GM12878 (cell line): ENCODE data around the gene MVK.

Source experiments
- BACH1 ChIP-seq: fragments of 450-650 bp; IDR thresholded peaks from 2 replicates; pipeline ENCODE4 v1.6.1; 2017; ENCODE audit warnings: mild to moderate bottlenecking, borderline replicate concordance
- MTA2 ChIP-seq: fragments of 450-650 bp; IDR thresholded peaks from 2 replicates; pipeline ENCODE4 v1.6.1; 2016; ENCODE audit warnings: low read depth, mild to moderate bottlenecking, moderate library complexity
- POLR2A ChIP-seq: IDR thresholded peaks from 2 replicates; pipeline ENCODE4 v1.6.1; 2011; ENCODE audit warnings: low read depth, mild to moderate bottlenecking, low read length
- RAD21 ChIP-seq: IDR thresholded peaks from 2 replicates; pipeline ENCODE4 v1.6.1; 2011; ENCODE audit warnings: mild to moderate bottlenecking, low read depth, low read length, moderate library complexity; ENCODE audit not compliant: insufficient read depth
- SP1 ChIP-seq: IDR thresholded peaks from one replicate; pipeline ENCODE4 v1.6.1; 2011; ENCODE audit warnings: low read depth, low read length
- YBX1 ChIP-seq: fragments of 450-650 bp; IDR thresholded peaks from 2 replicates; pipeline ENCODE4 v1.6.1; 2016; ENCODE audit warnings: antibody characterized with exemption
- ZNF24 ChIP-seq: fragments of 450-650 bp; IDR thresholded peaks from 2 replicates; pipeline ENCODE4 v1.6.1; 2017; ENCODE audit warnings: antibody characterized with exemption, mild to moderate bottlenecking
- TF ChIP-seq, protein P1 (sequence below), 3 experiments: IDR thresholded peaks in 2 of 3; conservative IDR thresholded peaks in 1 of 3; 2 replicates each; pipeline ENCODE4 v1.5.1; 2011; ENCODE audit warnings: low read depth in 3 of 3, low read length in 3 of 3, mild to moderate bottlenecking in 3 of 3, control low read depth in 2 of 3, moderate library complexity in 2 of 3, inconsistent platforms in 1 of 3, mixed read lengths in 1 of 3; ENCODE audit not compliant: control insufficient read depth in 2 of 3, insufficient read depth in 1 of 3; ENCODE audit errors: extremely low read depth in 1 of 3
- TF ChIP-seq, protein P2 (sequence below): IDR thresholded peaks from 2 replicates; pipeline ENCODE4 v1.6.1; 2011; ENCODE audit warnings: low read depth, low read length, improper control_type of control experiment, borderline replicate concordance
- TF ChIP-seq, protein P3 (sequence below): fragments of 450-650 bp; IDR thresholded peaks from 2 replicates; pipeline ENCODE4 v1.6.1; 2017; ENCODE audit warnings: mild to moderate bottlenecking
- TF ChIP-seq, protein P4 (sequence below): IDR thresholded peaks from 2 replicates; pipeline ENCODE4 v1.6.1; 2011; ENCODE audit warnings: low read depth, mild to moderate bottlenecking, low read length, moderate library complexity, borderline replicate concordance; ENCODE audit errors: extremely low read depth

DNA sequence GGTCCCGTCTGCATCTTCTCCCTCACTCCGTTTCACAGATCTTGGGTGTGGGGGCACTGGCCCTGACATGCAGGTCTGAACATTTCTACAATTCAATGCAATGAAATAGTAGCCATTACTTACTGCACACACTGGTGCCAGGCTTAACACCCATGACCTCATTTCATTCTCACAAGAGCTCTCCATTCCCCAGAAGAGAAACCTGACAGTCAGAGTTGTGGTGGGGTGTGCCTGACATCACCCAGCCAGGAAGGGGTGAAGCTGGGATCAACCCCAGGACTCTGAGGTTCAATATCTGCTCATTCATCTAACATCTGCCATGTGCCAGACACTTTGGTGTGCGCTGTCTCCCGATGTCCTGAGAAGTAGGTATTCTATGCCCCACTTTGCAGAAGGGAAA, 34.7 kb downstream of the MVK start:
- TF ChIP-seq ZNF24 (no peak), POLR2A (no peak), MTA2 (no peak), SP1 (no peak), YBX1 (no peak), RAD21 (no peak), BACH1 (no peak)
- TF ChIP-seq, protein P1, sequence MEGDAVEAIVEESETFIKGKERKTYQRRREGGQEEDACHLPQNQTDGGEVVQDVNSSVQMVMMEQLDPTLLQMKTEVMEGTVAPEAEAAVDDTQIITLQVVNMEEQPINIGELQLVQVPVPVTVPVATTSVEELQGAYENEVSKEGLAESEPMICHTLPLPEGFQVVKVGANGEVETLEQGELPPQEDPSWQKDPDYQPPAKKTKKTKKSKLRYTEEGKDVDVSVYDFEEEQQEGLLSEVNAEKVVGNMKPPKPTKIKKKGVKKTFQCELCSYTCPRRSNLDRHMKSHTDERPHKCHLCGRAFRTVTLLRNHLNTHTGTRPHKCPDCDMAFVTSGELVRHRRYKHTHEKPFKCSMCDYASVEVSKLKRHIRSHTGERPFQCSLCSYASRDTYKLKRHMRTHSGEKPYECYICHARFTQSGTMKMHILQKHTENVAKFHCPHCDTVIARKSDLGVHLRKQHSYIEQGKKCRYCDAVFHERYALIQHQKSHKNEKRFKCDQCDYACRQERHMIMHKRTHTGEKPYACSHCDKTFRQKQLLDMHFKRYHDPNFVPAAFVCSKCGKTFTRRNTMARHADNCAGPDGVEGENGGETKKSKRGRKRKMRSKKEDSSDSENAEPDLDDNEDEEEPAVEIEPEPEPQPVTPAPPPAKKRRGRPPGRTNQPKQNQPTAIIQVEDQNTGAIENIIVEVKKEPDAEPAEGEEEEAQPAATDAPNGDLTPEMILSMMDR (IDR thresholded peaks at IDR 0.05 in 2 of 3, conservative IDR thresholded peaks at IDR 0.05 in 1 of 3; ENCODE audit: control insufficient read depth in 2 of 3, extremely low read depth in 1 of 3, insufficient read depth in 1 of 3, low read depth in 3 of 3, low read length in 3 of 3) = no peak
- TF ChIP-seq, protein P2, sequence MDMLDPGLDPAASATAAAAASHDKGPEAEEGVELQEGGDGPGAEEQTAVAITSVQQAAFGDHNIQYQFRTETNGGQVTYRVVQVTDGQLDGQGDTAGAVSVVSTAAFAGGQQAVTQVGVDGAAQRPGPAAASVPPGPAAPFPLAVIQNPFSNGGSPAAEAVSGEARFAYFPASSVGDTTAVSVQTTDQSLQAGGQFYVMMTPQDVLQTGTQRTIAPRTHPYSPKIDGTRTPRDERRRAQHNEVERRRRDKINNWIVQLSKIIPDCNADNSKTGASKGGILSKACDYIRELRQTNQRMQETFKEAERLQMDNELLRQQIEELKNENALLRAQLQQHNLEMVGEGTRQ = no peak
- TF ChIP-seq, protein P3, sequence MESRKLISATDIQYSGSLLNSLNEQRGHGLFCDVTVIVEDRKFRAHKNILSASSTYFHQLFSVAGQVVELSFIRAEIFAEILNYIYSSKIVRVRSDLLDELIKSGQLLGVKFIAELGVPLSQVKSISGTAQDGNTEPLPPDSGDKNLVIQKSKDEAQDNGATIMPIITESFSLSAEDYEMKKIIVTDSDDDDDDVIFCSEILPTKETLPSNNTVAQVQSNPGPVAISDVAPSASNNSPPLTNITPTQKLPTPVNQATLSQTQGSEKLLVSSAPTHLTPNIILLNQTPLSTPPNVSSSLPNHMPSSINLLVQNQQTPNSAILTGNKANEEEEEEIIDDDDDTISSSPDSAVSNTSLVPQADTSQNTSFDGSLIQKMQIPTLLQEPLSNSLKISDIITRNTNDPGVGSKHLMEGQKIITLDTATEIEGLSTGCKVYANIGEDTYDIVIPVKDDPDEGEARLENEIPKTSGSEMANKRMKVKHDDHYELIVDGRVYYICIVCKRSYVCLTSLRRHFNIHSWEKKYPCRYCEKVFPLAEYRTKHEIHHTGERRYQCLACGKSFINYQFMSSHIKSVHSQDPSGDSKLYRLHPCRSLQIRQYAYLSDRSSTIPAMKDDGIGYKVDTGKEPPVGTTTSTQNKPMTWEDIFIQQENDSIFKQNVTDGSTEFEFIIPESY = no peak
- TF ChIP-seq, protein P4, sequence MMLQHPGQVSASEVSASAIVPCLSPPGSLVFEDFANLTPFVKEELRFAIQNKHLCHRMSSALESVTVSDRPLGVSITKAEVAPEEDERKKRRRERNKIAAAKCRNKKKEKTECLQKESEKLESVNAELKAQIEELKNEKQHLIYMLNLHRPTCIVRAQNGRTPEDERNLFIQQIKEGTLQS = no peak
